Ovary (tissue), 3 donors: Measurements from ENCODE around the gene ISG15.

Experiments
- EP300 ChIP-seq: sonication (generic); formaldehyde crosslinking; IDR thresholded peaks from one replicate; pipeline ENCODE4 v1.6.1; 2017; ENCODE audit warnings: antibody characterized with exemption
- TF ChIP-seq, protein P1 (sequence below), 3 donors: fragments of 450-650 bp in 2 of 3; fragments of 200-600 bp in 1 of 3; IDR thresholded peaks; one replicate each; pipeline versions ENCODE4 v1.5.1 to v1.8.0; 2016 to 2022; ENCODE audit warnings: antibody characterized with exemption in 3 of 3, mild to moderate bottlenecking in 1 of 3
- donor health status: DM: no; HTN: no; CAD: no.

GRCh38 chr1:1005774-1006304 is 7.5 kb upstream of the ISG15 start:
- TF ChIP-seq, protein P1, sequence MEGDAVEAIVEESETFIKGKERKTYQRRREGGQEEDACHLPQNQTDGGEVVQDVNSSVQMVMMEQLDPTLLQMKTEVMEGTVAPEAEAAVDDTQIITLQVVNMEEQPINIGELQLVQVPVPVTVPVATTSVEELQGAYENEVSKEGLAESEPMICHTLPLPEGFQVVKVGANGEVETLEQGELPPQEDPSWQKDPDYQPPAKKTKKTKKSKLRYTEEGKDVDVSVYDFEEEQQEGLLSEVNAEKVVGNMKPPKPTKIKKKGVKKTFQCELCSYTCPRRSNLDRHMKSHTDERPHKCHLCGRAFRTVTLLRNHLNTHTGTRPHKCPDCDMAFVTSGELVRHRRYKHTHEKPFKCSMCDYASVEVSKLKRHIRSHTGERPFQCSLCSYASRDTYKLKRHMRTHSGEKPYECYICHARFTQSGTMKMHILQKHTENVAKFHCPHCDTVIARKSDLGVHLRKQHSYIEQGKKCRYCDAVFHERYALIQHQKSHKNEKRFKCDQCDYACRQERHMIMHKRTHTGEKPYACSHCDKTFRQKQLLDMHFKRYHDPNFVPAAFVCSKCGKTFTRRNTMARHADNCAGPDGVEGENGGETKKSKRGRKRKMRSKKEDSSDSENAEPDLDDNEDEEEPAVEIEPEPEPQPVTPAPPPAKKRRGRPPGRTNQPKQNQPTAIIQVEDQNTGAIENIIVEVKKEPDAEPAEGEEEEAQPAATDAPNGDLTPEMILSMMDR (IDR thresholded peaks at IDR 0.05), result no peak
- TF ChIP-seq EP300, result no peak
